ENCODE measurements around the gene SLC15A3. TPM values are rescaled to one million over a fixed set of nuclear protein-coding genes. Genes with fewer than 3 reads are reported as not detected.

The SLC15A3 gene
- total RNA-seq, 1 donor from 2014 or later, result 11.6 TPM

DNA sequence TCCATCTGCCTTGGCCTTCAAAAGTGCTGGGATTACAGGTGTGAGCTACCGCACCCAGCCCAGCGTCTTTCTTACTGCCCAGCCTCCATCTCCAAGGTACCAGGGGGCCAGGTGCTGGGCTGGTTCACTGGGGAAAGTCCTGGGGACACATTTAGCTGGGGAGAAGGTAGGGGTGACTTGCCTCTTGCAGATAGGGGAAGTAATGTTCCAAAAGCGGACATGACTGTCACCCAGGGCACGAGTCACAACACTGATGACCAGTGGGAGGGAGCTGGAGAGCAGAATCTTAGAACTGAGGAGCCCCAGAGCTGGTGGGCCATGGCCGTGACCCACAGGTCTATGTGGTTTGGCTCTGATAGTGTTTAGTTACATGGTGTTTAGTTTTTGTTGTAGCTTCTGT, 2.4 kb upstream of the SLC15A3 start:
- H3K4me1 Mint-ChIP-seq (ENCODE audit: unreplicated experiment), result peaks cover 21% of the 10 kb centered on the region
- no peaks in the 10 kb centered on the region for H3K27me3 Mint-ChIP-seq (ENCODE audit: unreplicated experiment)
- no peak overlapping the region for H3K4me3 Mint-ChIP-seq (ENCODE audit: unreplicated experiment)
- H3K9me3 Mint-ChIP-seq (ENCODE audit: unreplicated experiment), result no peaks in the 10 kb centered on the region
- H3K27ac Mint-ChIP-seq (ENCODE audit: unreplicated experiment), result no peak overlapping the region
- TF ChIP-seq CTCF (IDR thresholded peaks at IDR 0.05), result no peak
- no peaks in the 10 kb centered on the region for H3K36me3 Mint-ChIP-seq (ENCODE audit: unreplicated experiment)
- DNase-seq (ENCODE audit: extremely low spot score, unreplicated experiment), result no peak

GRCh38 chr11:60953781-60954180, 1.8 kb upstream of the SLC15A3 start:
- Mint-ChIP-seq H3K4me1 (ENCODE audit: unreplicated experiment) (peaks cover 17% of the 10 kb centered on the region), H3K4me3 (ENCODE audit: unreplicated experiment) (no peak overlapping the region), H3K9me3 (ENCODE audit: unreplicated experiment) (no peaks in the 10 kb centered on the region), H3K36me3 (ENCODE audit: unreplicated experiment) (no peaks in the 10 kb centered on the region), H3K27ac (ENCODE audit: unreplicated experiment) (no peak overlapping the region), H3K27me3 (ENCODE audit: unreplicated experiment) (no peaks in the 10 kb centered on the region)
- no peak for TF ChIP-seq CTCF (IDR thresholded peaks at IDR 0.05)
- DNase-seq (ENCODE audit: extremely low spot score, unreplicated experiment), result no peak

DNA sequence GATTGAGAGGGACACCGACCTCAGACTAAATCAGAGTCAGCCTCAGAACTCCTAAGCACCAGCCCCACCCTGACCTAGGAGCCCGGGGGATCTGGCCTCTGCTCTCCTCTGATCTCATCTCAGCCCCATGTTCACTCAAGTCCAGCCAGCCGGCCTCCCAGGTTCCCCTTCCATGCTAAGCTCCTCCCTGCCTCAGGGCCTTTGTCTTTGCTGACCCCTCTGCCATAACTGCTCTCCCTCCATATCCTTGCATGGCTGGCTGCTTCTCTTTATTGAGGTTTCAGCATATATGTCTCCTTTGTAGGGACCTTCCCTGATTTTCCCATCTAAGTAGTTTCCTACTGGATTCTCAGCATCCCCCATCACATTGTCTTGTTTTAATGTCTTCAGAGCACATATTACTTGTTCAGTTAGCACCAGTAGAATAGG, 780 bp upstream of the SLC15A3 start:
- no peak for TF ChIP-seq CTCF (IDR thresholded peaks at IDR 0.05)
- no peak for DNase-seq (ENCODE audit: extremely low spot score, unreplicated experiment)
- Mint-ChIP-seq H3K9me3 (ENCODE audit: unreplicated experiment) (no peaks in the 10 kb centered on the region), H3K36me3 (ENCODE audit: unreplicated experiment) (no peaks in the 10 kb centered on the region), H3K27me3 (ENCODE audit: unreplicated experiment) (no peaks in the 10 kb centered on the region), H3K27ac (ENCODE audit: unreplicated experiment) (peak overlapping the region; percentile 88), H3K4me1 (ENCODE audit: unreplicated experiment) (peaks cover 17% of the 10 kb centered on the region), H3K4me3 (ENCODE audit: unreplicated experiment) (peak overlapping the region; percentile 72)

DNA sequence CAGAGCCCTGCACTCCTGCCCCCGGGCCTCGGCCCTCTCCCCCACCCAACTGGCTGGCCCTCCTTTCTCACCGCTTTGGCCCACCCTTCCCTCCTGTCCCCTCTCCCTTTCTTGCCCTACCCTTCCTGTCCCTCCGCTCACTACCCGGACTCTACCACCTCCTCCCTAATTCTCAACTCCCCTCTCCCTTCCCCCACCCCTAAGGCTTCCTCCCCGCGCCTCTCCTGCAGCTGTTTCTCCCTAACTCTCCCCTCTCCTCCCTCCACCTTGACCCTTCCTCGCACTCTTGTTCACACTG, 421 bp downstream of the SLC15A3 start:
- TF ChIP-seq CTCF (IDR thresholded peaks at IDR 0.05), result no peak
- peak overlapping the region; percentile 88 for H3K27ac Mint-ChIP-seq (ENCODE audit: unreplicated experiment)
- no peaks in the 10 kb centered on the region for H3K36me3 Mint-ChIP-seq (ENCODE audit: unreplicated experiment)
- no peaks in the 10 kb centered on the region for H3K27me3 Mint-ChIP-seq (ENCODE audit: unreplicated experiment)
- H3K9me3 Mint-ChIP-seq (ENCODE audit: unreplicated experiment), result no peaks in the 10 kb centered on the region
- no peak for DNase-seq (ENCODE audit: extremely low spot score, unreplicated experiment)
- H3K4me1 Mint-ChIP-seq (ENCODE audit: unreplicated experiment), result peaks cover 17% of the 10 kb centered on the region
- H3K4me3 Mint-ChIP-seq (ENCODE audit: unreplicated experiment), result peak overlapping the region; percentile 72

- H3K4me1 Mint-ChIP-seq (ENCODE audit: unreplicated experiment), result peaks cover 17% of the 10 kb centered on the region
- TF ChIP-seq CTCF (IDR thresholded peaks at IDR 0.05), result no peak
- H3K9me3 Mint-ChIP-seq (ENCODE audit: unreplicated experiment), result no peaks in the 10 kb centered on the region
- no peak overlapping the region for H3K27ac Mint-ChIP-seq (ENCODE audit: unreplicated experiment)
- H3K36me3 Mint-ChIP-seq (ENCODE audit: unreplicated experiment), result peaks cover 2% of the 10 kb centered on the region
- no peak for DNase-seq (ENCODE audit: extremely low spot score, unreplicated experiment)
- H3K27me3 Mint-ChIP-seq (ENCODE audit: unreplicated experiment), result no peaks in the 10 kb centered on the region
- H3K4me3 Mint-ChIP-seq (ENCODE audit: unreplicated experiment), result no peak overlapping the region
Observed at GRCh38 chr11:60950933-60951605, 907 bp downstream of the SLC15A3 start.
